ENCODE measurements around the gene SMIM22.
A peak's percentile ranks its signal among the peaks of the same experiment; 100 is the strongest.
"Not testable (repeated sequence)": the region's sequence is repeated elsewhere in the genome, so short reads cannot be mapped to it uniquely, and the experiment has no call there.

The SMIM22 gene

GRCh38 chr16:4768549-4769305, 26.4 kb upstream of the SMIM22 start:
- peak; percentile 96 for DNase-seq (ENCODE audit: low spot score)

- no peak for DNase-seq (ENCODE audit: low spot score)
These were observed 25.9 kb upstream of the SMIM22 start for GRCh38 chr16:4769306-4769638.

GRCh38 chr16:4771646-4772045, 23.5 kb upstream of the SMIM22 start:
- DNase-seq (ENCODE audit: low spot score), result no peak

DNA sequence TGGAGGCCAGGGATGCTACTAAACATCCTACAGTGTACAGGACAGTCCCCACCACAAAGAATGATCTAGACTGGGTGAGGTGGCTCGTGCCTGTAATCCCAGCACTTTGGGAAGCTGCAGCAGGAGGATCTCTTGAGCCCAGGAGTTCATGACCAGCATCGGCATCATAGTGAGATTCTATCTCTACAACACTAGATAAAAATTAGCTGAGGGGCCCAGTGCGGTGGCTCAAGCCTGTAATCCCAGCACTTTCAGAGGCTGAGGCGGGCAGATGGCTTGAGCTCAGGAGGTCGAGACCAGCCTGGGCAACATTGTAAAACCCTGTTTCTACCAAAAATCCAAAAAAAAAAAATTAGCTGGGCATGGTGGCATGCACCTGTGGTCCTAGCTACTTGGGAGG, 22.8 kb upstream of the SMIM22 start:
- DNase-seq (ENCODE audit: low spot score), result no peak

DNA sequence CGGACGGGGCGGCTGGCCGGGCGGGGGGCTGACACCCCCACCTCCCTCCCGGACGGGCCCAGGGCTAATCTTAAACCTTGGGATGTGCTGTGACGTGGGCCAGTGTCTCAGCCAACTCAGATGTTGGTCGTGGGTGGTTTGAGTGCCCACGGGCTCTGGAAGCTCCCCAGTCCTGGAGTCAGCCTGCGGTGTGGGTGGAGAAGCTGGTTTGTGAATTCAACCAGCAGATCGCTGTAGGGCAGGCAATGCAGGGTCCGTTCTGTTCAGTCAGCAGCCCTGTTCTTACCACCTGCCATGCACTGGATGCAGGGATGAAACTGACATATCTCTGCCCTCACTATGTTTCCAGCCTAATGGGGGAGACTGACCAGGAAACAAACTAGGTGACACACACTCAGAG, 20.2 kb upstream of the SMIM22 start:
- DNase-seq (ENCODE audit: low spot score), result no peak

GRCh38 chr16:4776141-4776705, 18.9 kb upstream of the SMIM22 start:
- no peak for DNase-seq (ENCODE audit: low spot score)

DNA sequence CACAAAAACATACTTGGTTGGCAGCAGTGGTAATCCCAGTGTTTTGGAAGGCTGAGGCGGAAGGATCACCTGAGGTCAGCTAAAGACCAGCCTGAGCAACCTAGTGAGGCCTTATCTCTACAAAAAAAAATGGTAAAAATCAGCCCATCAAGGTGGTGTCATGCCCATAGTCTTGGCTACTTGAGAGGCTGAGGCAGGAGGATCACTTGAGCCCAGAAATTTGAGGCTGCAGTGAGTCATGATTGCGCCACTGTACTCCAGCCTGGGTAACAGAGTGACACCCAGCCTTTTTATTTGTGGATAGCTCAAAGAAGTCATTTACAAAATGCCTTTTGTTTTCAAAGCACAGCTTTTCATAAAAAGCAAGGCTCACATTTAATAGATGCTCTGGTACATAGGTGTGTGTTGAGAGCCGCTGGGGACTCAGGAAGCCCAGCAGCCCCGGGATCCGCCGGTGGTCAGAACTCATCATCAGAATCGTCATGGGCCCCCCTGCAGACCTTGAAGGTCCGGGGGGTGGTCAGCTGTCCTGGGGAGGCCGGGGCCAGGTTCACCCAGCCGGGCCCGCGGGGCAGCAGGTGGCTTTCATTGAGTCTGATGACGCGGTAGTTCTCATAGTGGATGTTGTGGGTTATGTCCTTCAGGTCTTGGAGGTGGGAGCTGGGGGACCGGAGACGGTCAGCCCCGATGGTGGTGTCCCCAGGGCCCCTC, 17.7 kb upstream of the SMIM22 start:
- DNase-seq (ENCODE audit: low spot score), result no peak

DNA sequence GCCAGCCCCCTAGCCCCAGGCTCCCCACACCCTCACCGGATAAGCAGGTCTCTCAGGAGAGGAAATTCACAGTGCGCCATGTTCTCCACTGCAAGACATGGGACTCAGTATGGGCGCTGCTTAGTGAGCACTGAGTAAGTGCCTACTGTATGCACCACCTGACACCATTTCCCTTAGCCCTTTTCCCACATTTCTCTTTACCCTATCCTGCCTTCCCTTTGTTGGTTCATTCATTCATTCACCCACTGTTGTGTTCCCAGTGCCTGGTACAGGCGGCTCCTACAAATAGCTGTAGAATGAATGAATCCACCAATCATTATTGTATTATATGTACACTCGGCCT, 17.1 kb upstream of the SMIM22 start:
- DNase-seq (ENCODE audit: low spot score), result no peak

GRCh38 chr16:4780235-4780634, 14.9 kb upstream of the SMIM22 start:
- DNase-seq (ENCODE audit: low spot score), result peak; percentile 41

GRCh38 chr16:4783251-4783950, 11.8 kb upstream of the SMIM22 start:
- DNase-seq (ENCODE audit: low spot score), result no peak

- DNase-seq (ENCODE audit: low spot score), result no peak
These were observed 11.2 kb upstream of the SMIM22 start for GRCh38 chr16:4783951-4784336.

DNA sequence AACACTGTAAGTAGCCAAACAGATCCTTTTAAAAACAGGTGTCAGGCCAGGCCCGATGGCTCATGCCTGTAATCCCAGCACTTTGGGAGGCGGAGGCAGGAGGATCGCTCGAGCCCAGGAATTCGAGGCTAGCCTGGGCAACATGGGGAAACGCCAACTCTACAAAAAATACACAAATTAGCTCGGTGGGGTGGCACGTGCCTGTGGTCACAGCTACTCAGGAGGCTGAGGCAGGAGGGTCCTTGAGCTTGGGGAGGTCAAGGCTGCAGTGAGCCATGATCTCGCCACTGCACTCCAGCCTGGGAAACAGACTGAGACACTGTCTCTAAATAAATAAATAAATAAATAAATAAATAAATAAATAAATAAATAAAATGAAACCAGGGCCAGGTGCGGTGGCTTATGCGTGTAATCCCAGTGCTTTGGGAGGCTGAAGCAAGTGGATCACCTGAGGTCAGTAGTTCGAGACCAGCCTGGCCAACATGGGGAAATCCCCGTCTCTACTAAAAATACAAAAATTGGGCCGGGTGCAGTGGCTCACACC, 10.7 kb upstream of the SMIM22 start:
- DNase-seq (ENCODE audit: low spot score), result not testable (repeated sequence)

GRCh38 chr16:4785758-4786433, 9.3 kb upstream of the SMIM22 start:
- DNase-seq (ENCODE audit: low spot score), result no peak

- DNase-seq (ENCODE audit: low spot score), result no peak
These were observed 8.1 kb upstream of the SMIM22 start for GRCh38 chr16:4787068-4787467.

DNA sequence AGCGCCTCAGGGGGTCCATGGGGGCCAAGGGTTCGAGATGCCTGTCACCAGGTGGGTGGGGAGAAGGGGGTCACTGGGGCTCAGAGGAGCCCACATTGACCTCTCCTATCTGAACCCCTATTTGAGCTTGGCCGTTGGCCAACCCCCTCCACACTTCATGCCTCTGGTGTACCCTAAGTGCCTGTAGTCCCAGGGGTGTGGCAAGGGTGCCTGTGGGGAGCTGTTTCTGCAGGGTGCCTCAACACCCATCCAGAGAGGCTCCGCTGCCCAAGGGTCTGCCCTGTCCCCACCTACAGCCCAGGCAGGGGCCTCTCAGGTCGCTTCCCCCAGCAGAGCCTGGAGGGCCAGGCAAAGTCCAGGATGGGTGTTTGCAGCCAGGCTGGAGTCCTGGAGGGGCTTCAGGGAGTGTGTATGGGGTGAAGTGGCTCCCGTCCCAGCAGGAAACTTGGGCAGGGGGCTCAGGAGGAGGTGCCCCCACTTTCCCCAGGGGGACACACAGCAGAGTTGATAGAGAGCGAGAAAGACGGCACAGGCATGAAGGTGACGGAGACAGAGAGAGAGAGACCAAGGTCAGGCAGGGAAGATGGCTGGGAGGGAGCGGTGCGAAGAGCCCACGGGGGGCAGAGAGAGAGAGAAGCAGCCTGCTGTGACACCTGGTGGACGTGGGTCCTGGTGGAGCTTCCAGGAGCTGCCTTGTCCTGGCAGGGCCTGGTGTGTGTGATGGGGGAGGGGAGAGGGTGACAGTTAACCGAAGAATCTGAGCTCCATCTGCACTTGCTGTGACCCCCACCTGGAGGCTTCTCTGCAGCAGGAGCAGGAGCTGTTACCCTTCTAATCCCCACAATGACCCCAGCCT, 7.3 kb upstream of the SMIM22 start, which contains the start of gene SEPTIN12:
SEPTIN12 (minus strand) TSS at position 719 of the 856 bp plus-strand sequence; CDS start at position 19, 700 bp downstream.
- no peak for DNase-seq (ENCODE audit: low spot score)

GRCh38 chr16:4788489-4788889, 6.7 kb upstream of the SMIM22 start:
- DNase-seq (ENCODE audit: low spot score), result no peak

GRCh38 chr16:4788910-4789309, 6.3 kb upstream of the SMIM22 start:
- DNase-seq (ENCODE audit: low spot score), result no peak

- no peak for DNase-seq (ENCODE audit: low spot score)
These were observed 4.9 kb upstream of the SMIM22 start for GRCh38 chr16:4790261-4790660.

DNA sequence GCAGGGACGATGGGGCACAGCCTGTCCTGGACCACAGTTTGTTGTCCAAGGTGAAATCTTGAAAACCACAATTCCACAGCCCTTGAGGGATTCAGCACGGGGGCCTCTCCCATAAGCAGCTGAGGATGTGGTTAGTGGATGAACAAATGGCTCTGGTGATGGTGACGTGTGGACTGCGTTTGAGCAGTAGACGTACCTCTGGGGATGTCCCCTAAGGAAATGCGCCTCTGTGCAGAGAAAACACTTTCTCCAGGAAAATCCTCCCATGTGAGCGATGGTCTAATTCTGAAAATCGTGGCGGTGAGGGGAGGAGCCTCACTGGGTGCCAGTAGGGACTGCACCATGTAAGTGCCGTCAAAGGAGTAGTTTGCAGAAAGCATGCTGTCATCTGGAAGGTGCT, 4.3 kb upstream of the SMIM22 start:
- DNase-seq (ENCODE audit: low spot score), result no peak

- DNase-seq (ENCODE audit: low spot score), result no peak
These were observed 2.1 kb upstream of the SMIM22 start for GRCh38 chr16:4792951-4793513.

All from kidney tubule cell (primary cell).